Epithelial cell of alveolus of lung (primary cell): Measurements from ENCODE around the gene LMAN1. TPM values are rescaled to one million over a fixed set of nuclear protein-coding genes. Genes with fewer than 3 reads are reported as not detected.

ENCODE experiments used
- total RNA-seq: library from RNA; depleted of rRNA; stranded (reverse); fragments of >200 nt; gene quantifications from 2 replicates; pipeline ENCODE4 v1.2.1, GENCODE V29; 2015

Gene LMAN1
- total RNA-seq = 184 and 231 TPM in 2 replicates

DNA sequence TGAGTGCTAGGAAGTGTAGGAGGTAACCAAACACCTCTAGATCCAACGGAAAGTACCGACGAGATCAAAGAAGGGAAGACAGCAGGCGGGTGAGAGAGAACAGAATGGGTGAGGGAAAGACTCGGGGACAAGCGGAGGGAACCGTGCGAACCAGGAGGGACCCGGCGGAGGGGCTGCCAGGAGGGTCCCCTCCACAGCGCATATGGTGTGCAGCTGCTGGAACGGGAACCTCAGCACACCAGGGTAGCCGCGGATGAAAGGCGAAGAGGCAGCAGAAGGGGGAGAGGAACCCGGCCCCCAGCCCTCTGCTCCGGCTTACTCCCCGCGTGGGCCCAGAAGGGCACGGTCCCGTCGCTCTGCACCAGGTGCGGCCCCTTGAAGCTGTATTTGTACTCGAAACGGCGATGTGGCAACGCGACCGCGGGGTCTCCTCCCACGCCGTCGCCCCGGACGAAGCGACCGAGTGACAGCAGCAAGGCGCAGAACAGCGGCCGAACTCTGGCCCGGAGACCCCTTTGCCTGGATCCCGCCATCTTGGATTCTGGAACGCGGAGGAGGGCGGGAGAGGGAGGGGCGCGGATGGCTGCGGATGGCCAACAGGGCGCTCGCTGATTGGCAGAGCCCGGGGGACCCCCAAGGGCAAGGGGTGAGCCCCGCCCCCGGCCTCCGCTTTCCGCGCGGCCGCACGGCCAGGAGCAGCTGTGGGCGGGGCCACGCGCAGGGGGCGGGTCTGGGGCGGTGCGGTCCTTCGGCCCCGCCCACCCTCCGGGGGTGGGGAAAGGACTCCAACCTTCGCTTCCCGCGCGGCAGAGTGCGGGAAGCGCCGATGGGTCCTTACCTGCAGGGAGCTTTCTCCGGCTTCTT lies at the start of gene LMAN1:
TSS of gene LMAN1 (minus strand) at position 554 of the 864 bp plus-strand sequence. CDS start at position 533, 21 bp downstream.

GRCh38 chr18:59318460-59319050 lies 40.5 kb downstream of the LMAN1 start, which contains the start of gene CPLX4:
Gene CPLX4, minus strand, starts transcription at chr18:59318649. Its CDS starts 187 bp downstream, at chr18:59318462.

Other genes with a start within 250 kb of the LMAN1 start
- gene SEC11C, start 219.4 kb downstream of the LMAN1 start, total RNA-seq = 12.9 and 13.7 TPM in 2 replicates
- gene GRP, start 139.1 kb downstream of the LMAN1 start, total RNA-seq = not detected in 2 replicates
- not detected in 2 replicates for gene RAX, start 85.8 kb downstream of the LMAN1 start, total RNA-seq
- not detected in 2 replicates for gene CPLX4, start 40.6 kb downstream of the LMAN1 start, total RNA-seq